Brain pericyte (primary cell): ENCODE data around the gene CCNF.
"Not testable (repeated sequence)": the region's sequence is repeated elsewhere in the genome, so short reads cannot be mapped to it uniquely, and the experiment has no call there.

Experiments
- DNase-seq: peaks from one replicate; pipeline ENCODE4 v3.0.0-alpha.2; 2012; ENCODE audit warnings: low read depth, low spot score

The CCNF gene

DNA sequence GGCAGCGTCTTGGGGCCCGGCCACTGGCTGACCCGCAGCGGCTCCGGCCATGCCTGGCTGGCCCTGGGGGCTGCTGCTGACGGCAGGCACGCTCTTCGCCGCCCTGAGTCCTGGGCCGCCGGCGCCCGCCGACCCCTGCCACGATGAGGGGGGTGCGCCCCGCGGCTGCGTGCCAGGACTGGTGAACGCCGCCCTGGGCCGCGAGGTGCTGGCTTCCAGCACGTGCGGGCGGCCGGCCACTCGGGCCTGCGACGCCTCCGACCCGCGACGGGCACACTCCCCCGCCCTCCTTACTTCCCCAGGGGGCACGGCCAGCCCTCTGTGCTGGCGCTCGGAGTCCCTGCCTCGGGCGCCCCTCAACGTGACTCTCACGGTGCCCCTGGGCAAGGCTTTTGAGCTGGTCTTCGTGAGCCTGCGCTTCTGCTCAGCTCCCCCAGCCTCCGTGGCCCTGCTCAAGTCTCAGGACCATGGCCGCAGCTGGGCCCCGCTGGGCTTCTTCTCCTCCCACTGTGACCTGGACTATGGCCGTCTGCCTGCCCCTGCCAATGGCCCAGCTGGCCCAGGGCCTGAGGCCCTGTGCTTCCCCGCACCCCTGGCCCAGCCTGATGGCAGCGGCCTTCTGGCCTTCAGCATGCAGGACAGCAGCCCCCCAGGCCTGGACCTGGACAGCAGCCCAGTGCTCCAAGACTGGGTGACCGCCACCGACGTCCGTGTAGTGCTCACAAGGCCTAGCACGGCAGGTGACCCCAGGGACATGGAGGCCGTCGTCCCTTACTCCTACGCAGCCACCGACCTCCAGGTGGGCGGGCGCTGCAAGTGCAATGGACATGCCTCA lies 42.6 kb downstream of the CCNF start:
- no peak for DNase-seq

DNA sequence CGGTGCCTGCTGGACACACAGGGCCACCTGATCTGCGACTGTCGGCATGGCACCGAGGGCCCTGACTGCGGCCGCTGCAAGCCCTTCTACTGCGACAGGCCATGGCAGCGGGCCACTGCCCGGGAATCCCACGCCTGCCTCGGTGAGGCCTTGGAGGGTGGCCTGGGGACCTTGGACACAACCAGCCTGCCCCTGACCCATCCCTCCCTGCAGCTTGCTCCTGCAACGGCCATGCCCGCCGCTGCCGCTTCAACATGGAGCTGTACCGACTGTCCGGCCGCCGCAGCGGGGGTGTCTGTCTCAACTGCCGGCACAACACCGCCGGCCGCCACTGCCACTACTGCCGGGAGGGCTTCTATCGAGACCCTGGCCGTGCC lies 43.2 kb downstream of the CCNF start:
- DNase-seq, result no peak

DNA sequence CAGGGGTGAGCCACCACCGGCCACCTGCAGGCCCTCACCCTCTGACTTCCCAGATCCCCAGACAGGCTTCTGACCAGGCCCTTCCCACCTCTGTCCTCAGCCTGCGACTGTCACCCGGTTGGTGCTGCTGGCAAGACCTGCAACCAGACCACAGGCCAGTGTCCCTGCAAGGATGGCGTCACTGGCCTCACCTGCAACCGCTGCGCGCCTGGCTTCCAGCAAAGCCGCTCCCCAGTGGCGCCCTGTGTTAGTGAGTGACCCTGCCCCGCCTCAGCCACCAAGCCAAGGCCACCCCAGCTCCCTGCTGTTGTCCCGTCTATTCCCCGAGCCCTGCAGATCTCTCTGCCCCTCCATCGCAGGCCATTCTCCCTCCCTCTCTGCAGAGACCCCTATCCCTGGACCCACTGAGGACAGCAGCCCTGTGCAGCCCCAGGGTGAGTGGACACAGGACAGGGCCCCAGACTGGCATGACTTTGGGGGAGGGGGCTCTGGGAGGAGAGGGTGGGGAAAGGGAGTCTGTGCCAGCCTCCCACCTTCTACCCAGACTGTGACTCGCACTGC lies 43.7 kb downstream of the CCNF start:
- DNase-seq, result no peak

DNA sequence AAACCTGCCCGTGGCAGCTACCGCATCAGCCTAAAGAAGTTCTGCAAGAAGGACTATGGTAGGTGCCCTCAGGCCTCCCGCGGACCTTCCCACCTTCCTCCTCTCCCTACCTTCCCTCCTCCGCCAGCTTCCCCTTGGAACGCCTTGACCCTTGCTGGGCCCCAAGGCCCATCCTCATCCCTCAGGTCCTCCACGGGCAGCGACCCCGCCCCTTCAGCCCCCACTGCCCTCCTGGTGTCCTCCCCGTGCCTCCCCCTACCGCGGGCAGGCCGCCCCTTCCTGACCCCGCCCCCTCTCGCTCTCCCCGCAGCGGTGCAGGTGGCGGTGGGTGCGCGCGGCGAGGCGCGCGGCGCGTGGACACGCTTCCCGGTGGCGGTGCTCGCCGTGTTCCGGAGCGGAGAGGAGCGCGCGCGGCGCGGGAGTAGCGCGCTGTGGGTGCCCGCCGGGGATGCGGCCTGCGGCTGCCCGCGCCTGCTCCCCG lies 44.2 kb downstream of the CCNF start:
- no peak for DNase-seq

DNA sequence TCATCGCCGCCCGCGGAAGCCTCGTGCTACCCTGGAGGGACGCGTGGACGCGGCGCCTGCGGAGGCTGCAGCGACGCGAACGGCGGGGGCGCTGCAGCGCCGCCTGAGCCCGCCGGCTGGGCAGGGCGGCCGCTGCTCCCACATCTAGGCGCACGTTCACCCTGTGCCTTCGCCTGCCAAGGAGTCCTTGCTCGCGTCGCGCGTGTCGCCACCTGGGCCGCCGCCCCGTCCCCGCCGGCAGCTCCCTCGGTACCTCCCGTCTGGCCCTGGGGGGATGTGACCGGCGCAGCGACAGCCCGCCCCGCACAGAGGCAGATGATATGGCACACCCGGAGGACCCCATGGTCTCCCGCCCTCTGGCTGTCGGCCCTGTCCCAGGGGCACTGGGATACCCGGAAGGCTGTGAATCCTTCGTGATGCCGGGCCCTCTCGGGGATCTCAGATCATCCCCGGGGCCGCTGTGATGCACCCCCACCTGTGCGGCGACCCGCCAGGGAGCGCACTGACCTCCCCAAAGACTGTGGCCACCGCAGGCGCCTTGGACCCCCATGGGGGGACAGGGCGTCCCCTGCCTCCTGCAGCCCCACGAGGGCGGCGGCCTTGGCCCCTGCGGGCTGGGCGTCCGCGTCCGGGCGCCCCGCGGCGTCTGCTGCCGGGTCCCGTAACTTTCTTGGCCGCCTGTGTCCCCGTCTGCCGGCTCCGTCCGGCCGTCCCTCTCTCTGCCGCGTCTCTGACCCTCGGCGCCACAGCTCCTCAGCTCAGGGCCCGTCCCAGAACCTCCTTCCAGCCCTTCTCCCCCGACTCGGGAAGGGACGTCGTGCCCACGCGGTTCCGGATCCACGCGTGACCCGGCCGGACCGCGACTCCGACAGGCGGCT lies 45.0 kb downstream of the CCNF start:
- no peak for DNase-seq

DNA sequence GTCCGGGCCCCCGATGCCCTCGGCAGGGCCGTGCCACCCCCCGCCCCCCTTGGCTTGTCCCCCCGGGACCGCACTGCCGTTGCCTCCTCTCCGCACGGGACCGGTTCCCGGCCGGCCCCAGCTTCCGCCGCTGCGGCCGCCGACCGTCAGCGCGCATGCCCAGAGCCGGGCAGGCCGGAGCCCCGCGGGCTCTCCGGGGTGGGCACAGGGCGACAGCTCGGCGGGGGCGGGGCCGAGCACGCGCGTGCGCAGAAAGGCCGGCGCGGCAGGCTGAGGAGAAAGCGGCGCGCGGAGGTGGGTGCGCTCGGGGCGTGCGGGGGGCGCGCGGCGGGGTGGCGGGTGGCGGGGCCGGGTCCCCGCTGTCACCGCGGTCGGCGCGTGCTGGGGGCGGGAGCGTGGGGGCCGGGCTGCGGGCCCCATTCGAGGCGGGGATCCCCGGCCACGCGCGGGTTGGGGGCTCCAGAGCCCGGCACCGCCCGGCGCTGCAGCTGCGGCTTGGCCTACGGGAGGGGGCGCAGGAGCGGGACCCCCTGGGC lies 45.7 kb downstream of the CCNF start, which contains the start of gene TBC1D24:
TBC1D24 (plus strand) TSS at position 251 of the 536 bp plus-strand sequence. CDS start 21,022 bp downstream, outside the sequence.
- DNase-seq, result no peak

DNA sequence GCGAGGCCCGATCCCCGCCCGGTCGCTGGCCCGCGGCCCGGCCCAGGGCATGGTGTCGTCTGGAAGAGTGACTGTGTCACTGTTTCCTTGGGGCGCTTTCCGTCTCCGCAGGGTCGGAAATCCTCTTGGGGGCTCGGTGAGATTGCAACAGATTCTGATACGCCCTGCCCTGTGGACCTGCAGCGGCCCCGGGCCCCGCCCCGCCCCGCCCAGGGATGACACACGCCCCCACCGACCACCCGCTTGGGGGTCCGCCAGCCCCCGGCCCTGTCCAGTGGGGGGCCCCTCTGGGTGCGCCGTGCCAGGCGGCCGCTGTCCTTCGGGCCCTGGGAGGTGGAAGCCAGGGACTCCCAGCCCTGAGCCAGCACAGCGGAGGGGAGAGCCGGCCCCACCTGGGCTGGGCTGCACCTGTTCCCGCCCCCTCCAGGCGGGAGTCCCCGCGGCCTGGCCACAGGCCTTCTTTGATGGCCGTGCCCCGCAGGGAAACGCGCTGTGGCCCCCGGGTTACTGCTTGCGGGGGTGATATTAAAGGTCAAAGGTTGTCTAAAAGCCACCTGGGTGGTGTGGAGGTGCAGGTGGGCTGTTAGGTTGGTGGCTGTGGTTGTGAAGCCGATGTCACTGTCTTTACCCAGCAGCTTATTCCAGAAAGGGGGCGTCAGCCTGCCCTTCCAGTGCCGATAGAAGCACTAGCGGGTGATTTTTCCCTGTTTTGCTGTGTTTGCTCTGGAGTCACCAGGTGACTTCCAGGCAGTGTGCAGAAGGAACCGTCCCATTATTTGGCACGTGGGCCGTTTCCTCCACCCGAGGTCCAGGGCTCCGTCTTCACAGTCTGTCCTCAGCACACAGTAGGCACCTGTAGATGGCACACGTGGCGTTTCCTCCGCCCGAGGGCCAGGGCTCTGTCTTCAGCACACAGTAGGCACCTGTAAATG lies 46.4 kb downstream of the CCNF start:
- no peak for DNase-seq

DNA sequence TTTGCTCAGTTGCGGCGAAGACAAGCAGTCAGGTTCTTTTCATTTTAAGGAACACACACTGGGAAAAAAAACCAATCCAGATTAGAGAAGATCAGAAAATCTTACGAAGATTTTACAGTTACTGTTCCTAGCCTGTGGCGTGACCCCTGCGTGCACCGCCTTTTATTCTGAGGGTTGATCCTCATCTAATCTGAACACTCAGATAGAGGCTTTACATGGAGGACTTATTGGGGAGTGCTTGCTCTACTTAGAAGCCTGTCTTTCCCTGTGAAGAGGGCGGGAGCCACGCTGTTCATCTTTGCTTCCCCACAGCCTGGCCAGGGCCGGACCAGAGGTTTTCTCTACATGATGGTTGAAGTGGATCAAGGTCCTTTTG lies 47.1 kb downstream of the CCNF start:
- DNase-seq, result no peak

DNA sequence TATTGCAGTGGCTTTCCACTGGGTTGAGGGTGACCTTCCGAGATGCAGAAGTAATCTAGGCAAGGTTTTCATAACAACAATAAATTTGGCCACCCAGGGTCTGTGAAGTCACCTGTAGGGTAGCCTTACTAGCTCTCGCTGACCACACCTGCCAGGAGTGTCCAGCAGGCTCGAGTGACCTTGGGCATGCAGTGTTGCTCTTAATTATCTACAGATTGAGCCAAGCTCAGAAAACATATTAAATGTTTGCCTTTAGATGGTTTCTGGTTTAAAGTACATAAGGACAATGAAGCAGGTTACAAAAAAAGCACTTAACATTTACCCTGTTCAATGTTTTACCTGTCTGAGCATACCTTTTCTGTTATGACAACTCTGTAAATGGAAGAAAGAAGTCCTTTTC lies 47.5 kb downstream of the CCNF start:
- no peak for DNase-seq

DNA sequence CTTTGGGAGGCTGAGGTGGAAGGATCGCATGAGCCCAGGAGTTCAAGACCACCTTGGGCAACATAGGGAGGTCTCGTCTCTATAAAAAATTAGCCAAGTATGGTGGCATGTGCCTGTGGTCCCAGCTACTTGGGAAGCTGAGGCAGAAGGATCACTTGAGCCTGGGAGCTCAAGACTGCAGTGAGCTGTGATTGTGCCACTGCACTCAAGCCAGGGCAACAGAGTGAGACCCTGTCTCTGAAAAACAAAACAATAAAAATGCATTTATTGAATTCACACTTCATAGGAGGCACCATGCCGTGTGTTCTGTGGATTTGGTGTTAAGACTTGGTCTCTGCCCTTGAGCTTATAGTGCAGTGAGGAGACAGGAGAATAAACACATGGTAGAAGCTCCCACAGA lies 48.1 kb downstream of the CCNF start:
- no peak for DNase-seq

DNA sequence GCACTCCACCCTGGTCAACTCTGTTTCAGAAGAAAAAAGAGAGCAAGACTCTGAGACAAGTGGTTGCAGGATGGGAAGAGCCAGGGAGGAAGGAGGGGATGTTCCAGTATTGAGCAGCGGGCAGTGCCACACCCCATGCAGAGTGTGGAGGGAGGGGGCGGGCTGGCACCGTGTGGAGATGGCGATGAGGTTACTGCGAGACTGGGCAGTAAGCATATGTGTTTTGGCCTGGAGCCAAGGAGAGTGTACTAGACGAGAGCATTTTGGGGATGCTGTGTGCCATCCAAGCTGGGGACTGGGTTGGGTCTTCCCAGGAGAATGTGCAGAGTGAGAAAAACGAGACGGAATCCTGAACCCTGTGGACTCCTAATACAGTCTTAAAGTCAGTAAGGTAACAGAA lies 49.0 kb downstream of the CCNF start:
- DNase-seq, result no peak

DNA sequence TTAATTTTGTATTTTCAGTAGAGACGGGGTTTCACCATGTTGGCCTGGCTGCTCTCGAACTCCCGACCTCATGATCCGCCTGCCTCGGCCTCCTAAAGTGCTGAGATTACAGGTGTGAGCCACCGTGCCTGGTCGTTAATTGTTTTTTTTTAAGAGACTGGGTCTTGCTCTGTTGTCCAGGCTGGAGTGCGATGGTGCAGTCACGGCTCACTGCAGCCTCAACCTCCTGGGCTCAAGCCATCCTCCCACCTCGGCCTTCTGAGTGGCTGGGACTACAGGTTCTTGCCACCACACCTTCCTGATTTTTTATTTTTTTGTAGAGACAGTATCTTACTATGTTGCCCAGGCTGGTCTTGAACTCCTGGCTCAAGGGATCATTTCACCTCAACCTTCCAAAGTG lies 50.7 kb downstream of the CCNF start:
- not testable (repeated sequence) for DNase-seq

DNA sequence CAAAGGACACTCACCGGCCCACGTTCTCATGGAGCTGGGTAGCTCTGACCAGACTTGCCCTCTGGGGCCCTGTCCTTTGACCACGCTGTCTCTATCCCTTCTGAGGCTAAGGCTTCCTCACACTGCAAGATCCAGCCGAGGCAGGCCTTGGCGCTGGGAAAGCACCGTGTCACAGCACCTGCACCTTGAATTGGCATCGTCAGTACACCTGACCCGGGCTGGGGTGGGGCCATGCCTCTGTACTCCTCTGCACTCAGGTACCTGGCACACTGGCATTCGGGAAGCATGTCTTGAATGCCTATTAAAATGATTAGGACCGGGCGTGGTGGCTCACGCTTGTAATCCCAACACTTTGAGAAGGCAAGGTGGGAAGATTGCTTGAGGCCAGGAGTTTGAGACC lies 51.7 kb downstream of the CCNF start:
- DNase-seq, result no peak

DNA sequence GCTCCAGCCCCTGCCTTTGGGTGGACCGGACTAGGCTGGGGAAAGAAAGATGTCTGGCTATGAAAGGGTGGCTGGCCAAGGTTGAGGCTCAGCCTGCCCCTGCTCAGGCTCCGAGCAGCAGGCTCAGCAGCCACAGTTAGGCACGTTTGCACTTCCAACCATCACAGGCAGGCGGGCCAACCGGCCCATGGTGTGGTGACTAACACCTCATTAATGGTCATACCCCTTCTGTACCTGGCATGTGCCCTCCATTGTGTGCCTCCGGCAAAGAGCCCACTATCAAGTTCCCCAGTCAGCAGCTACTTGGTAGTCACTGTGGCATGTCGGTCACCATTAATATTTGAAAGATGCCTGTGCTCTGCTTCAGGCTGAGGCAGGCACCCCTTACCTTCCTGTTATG lies 52.4 kb downstream of the CCNF start:
- no peak for DNase-seq

DNA sequence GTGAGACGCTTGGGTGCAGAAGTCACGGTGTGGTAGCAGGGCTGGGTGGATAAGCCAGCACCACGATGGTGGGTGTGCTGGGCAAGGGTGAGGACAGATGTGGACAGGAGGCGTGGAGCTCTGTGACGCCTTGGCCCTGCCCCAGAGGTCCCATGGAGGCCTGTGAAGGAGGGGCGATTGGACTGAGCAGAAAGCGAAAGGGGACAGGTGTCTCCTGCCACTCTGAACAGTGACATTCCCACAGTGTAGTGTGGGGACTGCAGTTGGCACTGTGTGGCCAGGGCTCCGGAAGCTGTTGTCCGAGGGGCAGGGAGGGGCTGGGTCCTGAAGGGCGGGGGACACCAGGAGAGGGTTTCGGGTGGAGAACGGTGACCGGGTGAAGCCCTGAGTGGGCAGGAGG lies 53.0 kb downstream of the CCNF start:
- DNase-seq, result no peak

DNA sequence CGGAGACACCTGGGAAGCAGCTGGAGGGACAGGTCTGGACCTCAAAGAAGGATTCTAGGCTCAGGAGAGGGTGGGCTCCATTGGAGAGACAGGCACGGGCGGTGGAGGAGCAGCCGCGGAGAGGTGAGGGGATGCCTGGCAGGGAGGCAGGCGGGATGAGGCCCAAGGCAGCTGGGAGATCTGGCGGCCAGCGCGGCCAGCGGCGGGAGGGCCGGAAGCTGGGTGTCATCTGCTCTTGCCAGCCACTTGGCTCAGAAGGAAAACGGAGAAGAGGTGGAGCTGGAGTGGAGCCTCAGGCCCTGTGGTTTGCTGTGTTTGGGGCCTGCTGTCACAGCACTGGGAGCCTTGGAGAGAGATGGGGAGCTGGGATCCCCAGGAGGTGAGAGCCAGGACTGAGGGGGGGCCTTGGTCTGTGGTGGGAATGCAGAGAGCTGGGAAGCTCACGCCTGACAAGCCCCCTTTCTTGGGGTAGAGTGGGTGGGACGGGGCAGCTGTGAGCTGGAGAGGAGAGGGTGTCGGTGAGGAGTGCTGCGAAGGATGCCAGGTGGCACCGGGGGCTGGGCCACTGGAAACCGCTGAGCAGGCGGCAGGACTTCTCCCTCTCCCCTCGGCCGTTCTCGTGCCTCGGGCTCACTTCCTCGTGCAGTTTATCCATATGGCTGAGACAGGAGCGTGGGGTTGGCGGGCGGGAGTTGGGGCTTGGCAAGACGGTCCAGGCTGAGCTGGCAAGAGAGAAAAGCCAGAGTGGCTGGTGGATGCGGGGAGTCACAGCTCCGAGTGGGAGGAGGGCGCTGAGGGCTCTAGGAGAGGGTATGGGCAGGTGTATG lies 53.7 kb downstream of the CCNF start:
- no peak for DNase-seq

DNA sequence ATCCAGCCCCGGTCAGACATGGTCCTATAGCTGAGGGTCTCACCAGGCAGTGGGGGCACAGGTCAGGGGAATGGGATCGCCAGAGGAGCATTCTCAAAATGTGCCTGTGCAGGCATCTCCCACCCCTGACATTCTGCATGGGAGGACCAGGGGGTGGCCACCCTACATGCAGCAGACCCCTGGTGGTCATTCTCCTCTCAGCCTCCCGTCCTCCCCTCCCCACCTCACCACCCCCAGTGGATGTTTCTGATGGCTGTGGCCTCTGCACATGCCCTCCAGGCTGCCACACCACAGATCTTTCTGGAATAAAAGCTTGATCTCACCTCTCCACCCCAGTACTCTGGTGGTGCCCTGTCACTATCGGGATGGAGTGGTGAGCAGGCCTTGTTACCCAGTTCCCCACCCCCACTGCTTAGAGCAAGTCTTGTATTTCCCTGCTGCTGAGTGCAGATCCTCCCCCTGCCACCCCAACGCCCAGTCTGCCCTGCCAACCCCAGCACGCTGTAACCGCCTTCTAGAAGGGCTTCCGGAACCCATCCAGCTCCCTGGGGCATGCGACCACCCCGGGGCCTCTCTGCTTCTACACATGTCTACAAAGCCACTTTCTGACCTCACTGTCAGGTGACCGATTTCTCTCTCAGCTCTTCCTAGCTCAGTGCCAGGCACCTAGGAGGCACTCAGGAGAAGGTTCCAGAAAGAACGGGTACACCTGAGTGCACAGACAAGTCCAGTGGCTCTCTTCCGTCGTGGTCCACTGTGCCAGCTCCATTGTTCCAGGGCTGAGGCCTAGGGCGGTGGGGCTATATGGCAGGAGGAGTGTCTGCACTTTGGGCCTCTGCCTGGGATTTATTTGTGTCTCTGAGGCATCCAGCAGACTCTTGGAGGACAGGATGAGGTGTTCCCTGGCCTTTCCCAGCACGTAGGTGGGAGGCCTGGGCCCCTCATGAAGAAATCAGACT lies 55.0 kb downstream of the CCNF start:
- no peak for DNase-seq

DNA sequence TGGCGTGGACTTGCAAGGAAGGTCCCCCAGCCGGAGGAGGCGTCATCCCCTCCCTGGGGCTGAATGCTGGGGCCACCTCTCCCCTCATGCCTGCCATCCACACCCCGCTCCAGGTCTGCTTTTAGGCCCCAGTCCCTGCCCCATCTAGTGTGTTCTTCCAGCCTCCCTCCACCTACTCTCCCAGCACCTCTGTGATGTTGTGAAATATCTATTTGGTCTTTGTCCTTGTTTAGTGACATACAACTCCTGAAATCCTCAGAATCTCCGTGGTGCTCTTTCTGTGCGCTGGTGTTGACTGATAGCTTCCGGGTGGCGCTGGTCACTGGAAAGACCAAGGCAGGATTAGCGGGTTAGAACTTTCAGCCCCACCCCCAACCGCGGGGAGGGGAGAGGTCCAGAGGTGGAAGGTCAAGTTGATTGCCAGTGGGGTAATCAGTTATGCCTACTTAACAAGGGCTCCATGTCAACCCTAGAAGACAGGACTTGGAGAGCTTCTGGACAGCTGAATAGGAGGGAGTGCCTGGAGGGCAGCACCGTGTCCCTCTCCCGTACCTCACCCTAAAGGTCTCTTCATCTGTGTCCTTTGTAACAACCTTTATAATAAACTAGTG lies 55.8 kb downstream of the CCNF start:
- DNase-seq, result no peak
